IPS-18c (cell line): ENCODE results near the gene ATAT1.

Experiments used
- H3K4me3 ChIP-seq: 2 replicates; pipeline ENCODE4 v1.7.0; 2013; ENCODE audit warnings: low read depth, mild to moderate bottlenecking, low read length, moderate library complexity; ENCODE audit not compliant: insufficient read depth
- H3K9me3 ChIP-seq: one replicate; pipeline ENCODE4 v1.6.1; 2013; ENCODE audit warnings: mild to moderate bottlenecking, low read length, moderate library complexity; ENCODE audit not compliant: control insufficient read depth, insufficient read depth

ATAT1 gene

DNA sequence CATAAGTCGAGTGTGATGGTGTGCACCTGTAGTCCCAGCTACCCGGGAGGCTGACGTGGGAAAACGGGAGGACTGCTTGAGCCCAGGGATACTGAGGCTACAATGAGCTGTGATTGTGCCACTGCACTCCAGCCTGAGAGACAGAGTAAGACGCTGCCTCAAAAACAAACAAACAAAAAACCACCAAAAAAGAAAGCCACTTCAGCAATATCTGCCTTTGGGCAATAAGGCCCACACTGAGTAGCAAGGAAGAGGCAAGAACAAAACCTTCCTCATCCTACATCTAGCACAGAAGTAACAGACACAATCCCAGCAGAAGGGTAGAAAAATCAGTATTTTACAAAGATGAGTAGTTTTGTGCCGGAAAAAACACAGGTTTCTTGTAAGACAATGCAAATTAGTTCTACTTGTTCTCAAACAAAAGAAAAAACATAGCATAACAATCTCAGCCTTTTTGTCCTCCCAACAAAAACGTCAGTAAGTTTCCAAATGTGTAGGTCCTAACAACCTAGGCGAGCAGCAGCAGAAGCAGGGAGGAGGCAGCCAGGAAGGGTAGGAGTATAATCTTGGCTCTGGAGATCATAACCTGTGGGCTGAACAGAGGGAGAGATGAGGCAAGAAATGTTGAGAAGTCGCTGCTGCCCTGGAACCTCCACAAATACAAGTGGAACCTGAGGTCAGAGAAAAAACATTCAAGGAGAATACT, 15.4 kb upstream of the ATAT1 start:
- H3K4me3 ChIP-seq = no peak overlapping the region
- H3K9me3 ChIP-seq = no peaks in the 10 kb centered on the region

DNA sequence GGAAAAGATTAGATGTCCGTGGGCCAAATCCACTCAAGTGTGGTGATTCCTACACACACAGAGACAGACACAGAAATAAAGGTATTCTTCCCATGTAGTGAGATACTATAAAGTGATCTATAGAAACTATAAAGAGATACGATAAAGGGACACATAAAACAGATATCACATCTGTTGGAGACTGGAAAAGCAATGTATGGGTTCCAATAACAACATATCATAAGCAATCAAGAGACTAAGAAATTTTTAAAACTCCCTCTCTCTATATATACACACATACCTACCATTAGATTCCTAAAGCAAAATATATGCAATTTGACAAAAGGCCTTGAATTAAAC, 14.8 kb upstream of the ATAT1 start:
- Histone ChIP-seq H3K4me3 (no peak overlapping the region), H3K9me3 (no peaks in the 10 kb centered on the region)

DNA sequence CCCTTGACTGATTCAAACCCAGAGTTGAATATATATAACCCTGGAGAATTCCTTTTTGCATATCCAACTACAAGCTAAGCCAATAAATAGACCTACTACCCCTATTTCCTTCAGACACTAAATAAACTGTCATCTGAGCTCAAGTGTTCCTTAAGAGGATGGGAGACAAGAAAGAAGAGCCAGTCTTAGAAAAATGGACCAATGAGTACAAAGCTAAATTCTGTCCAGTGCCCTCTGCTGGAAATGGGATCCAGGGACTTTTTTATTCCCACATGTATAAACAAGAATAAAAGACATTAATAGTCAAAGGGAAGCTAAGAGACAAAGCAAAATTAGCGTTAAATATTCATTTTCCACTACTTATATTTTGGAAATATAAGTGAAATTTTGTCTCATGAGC, 14.5 kb upstream of the ATAT1 start:
- H3K4me3 ChIP-seq = no peak overlapping the region
- H3K9me3 ChIP-seq = no peaks in the 10 kb centered on the region

DNA sequence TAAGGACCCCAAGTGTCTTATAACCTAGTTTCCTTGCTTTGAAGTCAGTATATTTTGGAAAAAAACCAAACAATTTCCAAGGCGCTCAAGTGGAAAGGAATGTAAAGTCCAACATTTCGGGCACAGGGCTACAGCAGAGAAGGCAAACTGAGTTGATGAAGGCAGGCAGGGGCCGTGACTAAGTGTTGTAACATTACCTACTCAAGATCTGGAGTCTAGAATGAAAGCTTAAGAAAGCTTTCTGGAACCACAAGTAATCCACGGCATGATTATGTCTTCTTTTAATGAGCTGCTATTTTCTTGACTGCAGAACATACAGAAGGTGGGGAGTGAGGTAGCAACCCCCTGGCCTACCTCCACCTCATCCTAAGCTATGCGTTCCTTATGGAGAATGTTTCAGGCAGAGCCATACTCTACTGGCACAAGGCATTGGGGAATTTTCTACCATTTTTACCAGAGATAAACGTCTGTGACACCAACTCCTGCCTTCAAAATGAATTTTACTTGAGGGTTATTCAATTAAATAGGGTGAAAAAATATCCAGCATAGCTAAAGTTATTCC, 13.9 kb upstream of the ATAT1 start:
- Histone ChIP-seq H3K9me3 (no peaks in the 10 kb centered on the region), H3K4me3 (no peak overlapping the region)

DNA sequence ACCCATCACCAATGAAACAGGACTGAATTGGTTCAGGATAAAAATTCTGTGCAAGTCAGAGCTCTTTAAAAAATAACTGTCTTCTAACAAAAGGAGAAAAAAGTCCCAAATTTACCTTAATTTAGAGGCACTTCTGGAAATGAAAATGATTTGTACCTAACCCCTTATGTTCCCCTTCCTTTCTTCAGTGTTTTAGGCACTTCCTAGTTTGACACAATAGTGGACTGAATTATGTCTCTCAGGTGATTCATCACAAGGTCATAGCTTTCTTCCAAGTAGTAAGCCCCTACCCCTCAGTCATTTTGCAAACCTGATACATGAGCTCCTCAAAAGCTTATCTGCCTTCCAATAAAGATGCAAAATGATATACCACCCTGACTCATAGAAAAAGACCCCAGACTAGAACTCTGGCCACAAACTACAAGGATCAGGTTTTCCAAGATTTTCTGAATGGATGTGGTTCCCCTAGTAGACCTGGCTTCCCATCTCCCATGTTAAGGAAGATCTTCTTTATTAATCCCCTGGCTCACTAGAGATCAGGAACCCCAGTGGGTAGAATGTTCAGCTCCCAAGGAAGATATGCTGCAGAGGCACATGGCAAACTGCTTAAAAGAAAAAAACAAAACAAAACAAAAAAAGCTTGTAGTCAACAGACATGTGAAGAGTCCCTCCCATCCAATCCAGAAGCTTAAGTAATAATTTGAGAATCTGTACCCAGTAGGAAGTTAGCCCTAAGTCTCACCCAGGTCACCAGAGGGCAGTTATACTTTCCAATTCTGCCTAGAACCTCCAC, 13.2 kb upstream of the ATAT1 start:
- H3K4me3 ChIP-seq = no peak overlapping the region
- H3K9me3 ChIP-seq = no peaks in the 10 kb centered on the region

DNA sequence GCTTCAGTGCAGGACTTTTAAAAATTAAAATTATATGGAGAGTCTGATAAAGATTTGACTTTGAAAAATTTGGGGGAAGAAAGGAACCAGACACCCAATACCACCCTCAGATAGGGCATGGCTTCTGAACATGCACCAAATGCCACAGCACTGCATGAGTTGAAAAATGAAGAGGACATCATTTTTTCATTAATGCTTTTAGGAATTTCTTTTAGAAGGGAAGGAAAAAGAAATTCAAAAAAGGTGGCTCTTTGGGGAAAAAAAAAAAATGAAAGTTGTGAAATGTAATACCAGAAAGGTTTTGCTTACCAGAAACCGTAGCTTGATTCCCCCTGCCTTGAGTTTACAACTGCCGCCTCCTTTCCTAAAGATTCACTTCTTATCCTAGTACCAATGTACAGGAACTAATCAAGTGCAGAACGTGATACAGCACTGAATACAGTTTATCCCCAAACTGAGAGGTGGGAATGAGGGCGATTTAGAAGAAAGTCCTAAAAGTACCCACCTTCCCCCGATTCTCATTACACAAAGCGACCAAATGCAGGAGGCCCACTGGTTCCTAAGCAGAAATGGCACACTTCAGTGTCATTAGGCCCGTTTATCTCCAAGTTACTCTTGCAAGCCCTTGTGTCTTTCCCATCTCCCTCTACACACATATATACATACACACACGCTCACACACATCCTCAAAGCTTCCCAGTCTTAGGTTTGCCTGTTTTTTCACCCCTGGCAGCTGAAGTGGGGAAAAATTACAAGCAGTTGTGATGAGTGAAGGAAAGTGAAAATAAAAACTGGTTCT, 12.4 kb upstream of the ATAT1 start:
- peak overlapping the region; percentile 32; the same call in 1 of the 2 replicates for H3K4me3 ChIP-seq
- H3K9me3 ChIP-seq = no peaks in the 10 kb centered on the region

DNA sequence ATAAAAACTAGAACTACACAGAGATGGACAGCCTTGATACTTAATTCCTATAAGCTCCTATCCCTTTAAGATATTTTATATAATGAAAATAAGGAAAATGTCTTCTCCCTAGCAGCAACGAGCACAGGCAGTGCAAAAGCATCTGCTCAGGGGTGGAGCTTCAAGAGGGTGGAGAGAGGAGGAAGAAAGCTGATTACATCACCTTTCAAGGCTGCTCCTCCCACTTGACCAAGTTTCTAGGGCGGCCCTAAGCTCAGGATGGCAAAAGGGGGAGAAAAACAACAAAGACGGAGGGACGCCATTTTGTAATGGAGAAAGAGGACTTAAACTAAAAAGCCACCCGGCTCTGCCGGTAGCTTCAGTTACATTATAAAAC, 11.8 kb upstream of the ATAT1 start:
- no peaks in the 10 kb centered on the region for H3K9me3 ChIP-seq

DNA sequence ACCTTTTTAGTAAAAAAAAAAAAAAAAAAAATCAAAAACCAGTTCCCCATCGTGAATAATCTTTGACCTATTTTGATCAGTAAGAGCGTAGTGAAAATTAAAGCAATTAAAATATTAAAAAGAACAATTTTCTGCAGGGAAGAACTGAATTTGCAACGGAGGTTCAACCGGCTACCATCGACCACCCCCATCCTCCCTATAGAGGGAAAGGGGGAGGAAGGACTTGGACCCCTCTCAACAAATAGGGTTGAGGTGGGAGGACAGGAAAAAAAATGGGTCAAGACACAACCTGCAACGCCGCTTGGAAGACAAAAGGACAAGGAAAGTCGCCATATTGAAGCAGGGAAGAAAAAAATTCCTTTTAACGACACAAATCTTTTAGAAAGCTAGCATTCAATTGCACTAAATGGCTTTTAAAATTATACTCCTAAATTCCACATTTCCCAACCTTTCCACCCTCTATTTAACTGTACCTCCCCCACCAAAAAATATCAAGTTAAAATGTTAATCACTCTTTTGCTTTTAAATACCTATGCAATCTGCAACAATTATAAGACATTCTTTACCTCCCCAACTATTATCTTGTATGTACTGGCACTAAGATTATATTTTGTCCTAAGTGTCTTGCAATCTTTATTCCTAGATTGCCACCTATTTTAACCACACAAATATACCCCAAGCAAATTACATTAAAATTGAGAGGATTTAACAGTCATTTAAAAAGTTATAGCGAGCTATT, 11.3 kb upstream of the ATAT1 start:
- Histone ChIP-seq H3K9me3 (no peaks in the 10 kb centered on the region), H3K4me3 (peak overlapping the region; percentile 95)

More for the DNA sequence above, 11.8 kb upstream of the ATAT1 start:
- H3K4me3 ChIP-seq = peak overlapping the region; percentile 95; the same call in 1 of the 2 replicates

DNA sequence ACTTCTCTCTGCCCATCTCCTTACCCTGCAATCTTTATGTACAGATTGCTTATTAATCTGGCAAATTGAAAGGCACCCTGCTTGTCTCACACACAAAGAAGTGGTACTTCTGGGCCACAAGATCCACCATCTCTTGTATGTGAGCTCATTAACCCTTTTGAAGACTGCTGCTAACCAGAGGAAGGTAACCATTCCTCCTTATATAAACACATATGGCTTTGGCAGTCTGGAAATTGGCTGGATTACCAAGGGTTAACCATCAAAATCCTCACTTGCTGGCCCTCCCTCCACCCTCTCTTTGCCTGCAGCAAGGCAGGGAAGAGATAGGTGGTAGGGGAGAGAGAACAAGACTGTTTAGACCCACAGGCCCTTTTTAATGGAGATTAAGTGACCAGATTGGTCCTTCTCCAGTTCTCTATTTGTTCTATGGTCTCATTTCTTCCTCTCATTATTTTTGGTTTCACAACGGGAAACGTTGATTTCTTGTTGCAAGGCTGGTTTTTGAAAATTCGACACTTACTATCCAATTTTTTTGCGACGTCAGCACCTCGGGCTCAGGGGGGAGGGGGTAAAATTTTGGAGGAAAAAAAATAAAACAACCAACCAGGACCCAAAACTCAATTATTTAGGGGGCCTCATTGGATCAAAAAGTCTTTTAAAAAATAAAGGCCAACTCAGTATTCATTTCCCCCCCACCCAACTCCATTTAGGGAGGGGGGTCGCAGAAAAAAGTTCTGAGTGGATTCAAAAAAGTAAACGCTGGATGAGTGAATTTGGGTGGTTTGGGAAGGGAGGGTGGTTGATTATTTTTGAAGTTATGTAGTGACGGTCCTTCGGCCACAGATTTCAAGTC, 10.5 kb upstream of the ATAT1 start:
- Histone ChIP-seq H3K9me3 (no peaks in the 10 kb centered on the region), H3K4me3 (peak overlapping the region; percentile 95)

DNA sequence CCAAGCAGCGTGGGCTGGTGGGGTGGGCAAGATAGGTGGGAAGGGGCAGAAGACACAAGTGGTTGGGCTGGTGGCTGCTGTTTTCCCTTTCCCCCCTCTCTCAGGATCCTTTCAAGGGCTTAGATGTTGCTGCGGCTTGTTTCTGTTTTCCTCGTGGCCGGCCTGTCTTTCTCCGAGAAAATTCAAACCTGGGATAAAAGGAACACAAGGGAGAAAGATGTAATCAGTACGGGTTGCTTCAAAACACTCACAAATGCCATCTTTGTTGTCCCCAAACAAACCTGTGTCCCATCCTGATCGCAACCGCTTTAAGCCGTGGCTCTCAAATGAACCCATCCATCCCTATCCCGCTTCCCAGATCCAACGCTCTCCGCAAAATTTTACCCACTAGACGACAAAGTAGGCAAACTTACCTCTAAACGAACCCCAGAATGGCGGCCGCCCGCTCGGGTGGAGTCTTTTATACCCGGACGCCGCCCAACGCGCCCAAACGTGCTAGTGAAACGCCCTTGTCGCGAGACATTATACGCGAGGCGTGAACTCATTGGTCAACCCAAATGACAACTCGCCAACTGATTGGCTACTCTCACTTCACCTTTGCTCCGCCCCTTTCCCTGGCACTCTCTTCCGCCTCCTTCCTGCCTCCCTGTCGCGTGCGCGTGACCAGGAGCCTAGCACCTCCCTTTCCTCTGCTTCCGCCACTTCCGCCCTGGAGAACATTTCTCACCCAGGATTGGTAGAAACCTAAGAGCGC, 9.7 kb upstream of the ATAT1 start, which contains the start of gene PPP1R10:
TSS of gene PPP1R10 (minus strand) at position 433 of the 754 bp plus-strand sequence. CDS start 7,299 bp downstream, outside the sequence.
- Histone ChIP-seq H3K9me3 (no peaks in the 10 kb centered on the region), H3K4me3 (peak within 1 kb of the TSS; percentile 95)

DNA sequence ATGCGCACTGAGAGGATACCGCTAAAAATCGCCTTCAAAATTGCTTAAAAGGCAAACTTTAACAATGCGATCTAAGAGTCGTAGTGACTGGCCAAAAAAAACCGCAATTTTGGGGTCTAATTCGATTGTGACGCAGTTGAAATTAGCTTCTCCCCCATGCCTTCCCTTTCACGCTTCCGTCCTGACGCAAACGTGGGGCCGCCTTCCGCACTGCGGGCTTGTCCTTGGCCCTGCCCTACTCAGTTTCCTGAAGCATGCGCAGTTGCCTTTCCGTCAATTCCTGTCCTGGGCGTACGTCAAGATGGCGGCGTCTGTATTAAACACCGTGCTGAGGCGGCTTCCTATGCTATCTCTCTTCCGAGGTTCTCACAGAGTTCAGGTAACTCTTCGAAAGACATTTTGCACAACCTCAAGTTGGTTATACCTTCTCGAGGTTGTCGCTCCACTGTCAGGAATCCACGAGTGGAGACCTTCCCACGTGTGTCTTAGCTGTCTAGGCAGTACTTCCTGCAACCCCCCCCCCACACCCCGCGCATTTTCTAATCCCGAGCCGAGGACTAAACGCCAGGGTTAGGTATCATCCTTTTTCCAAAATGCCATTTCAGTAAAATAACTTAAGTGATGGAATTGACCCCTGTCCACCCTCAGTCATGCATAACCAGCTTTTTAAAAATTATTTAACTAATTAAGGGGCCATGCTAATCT, 9.0 kb upstream of the ATAT1 start, which contains the start of gene MRPS18B:
TSS of gene MRPS18B (plus strand) at position 276 of the 705 bp plus-strand sequence. CDS start at position 302, 26 bp downstream.
- no peaks in the 10 kb centered on the region for H3K9me3 ChIP-seq
- H3K4me3 ChIP-seq = peak within 1 kb of the TSS; percentile 95

DNA sequence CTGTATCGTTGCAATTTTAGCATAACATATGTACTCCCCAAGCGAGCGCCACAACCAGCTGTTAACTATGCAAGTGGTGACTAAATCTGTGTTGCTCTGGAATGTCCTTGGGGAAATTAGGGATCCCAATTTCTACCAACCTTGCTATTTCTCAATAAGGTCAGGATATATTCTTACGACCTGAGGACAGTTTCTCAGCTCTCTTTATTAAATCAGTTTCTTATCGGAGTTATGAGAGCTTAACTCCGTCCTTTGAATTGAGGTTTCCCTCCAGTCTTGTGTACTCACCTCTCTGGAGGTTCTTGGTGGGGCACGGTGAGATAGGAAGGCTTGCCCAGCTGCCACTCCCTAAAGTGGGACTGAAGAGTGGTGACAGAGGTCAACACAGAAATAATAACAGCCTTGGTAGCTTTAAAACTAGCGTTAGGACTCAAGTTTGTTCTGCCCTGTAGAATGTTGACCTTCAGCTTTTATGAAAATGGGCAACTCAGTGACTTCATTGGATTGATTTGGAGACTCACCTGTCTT, 8.3 kb upstream of the ATAT1 start:
- Histone ChIP-seq H3K9me3 (no peaks in the 10 kb centered on the region), H3K4me3 (peak overlapping the region; percentile 57)

DNA sequence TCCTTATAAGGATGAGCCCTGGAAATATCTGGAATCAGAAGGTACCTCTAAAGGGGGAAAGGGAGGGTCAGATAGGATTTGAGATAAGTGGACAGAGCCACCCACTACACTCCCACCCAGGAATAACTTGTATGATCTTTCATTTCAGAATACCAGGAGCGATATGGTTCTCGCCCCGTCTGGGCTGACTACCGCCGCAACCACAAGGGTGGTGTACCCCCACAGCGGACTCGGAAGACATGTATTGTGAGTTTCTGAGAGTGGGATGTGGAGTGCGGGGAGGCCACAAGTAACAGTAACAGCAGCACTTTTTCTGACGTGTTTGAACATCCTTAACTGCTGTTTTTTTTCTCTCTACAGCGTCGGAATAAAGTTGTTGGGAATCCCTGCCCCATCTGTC, 7.1 kb upstream of the ATAT1 start:
- Histone ChIP-seq H3K4me3 (no peak overlapping the region), H3K9me3 (no peaks in the 10 kb centered on the region)

DNA sequence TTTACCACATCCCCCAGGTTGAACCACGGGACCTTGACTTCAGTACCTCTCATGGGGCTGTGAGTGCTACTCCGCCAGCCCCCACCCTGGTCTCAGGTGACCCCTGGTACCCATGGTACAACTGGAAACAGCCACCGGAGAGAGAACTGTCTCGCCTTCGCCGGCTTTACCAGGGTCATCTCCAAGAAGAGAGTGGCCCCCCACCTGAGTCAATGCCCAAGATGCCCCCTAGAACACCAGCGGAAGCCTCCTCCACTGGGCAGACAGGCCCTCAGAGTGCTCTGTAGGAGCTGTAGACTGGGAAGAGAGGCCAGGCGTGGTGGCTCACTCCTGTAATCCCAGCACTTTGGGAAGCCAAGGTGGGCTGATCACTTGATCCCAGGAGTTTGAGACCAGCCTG, 1.2 kb upstream of the ATAT1 start:
- Histone ChIP-seq H3K9me3 (no peaks in the 10 kb centered on the region), H3K4me3 (no peak overlapping the region)

DNA sequence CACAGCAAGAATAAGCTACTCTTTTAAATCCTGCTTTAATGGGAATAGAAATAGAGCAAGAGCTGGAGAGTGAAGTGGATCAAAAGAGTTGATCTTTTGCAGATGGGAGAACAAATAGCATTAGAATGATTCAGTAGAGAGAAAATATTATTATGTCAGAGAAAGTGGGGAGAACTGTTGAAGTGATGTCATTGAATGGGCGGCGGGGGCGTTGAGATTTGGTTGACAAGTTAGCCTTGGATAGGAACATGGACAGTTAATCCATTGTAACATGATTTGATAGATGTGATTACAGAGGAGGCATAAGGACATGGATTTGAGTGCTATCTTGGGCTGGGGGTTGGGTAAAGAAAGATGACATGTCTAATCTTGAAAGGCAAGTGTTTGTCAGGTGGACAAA, 9.2 kb downstream of the ATAT1 start:
- peaks cover 2% of the 10 kb centered on the region for H3K9me3 ChIP-seq
- no peak overlapping the region for H3K4me3 ChIP-seq
